Peyer's patch (tissue), 4 donors: ENCODE data around the gene SMARCC2. TPM values are rescaled to one million over a fixed set of nuclear protein-coding genes. Genes with fewer than 3 reads are reported as not detected.

Experiments used
- DNase-seq, 3 donors: peaks; one replicate each; pipeline ENCODE4 v3.0.0-alpha.2; 2017 to 2019
- H3K27ac ChIP-seq, 4 donors: fragments of 200-600 bp; sonication (generic); one replicate each; pipeline ENCODE4 v1.5.1; 2016 to 2019
- H3K27me3 ChIP-seq, 2 donors: fragments of 200-600 bp; sonication (generic); one replicate each; pipeline ENCODE4 v1.5.1; 2019
- H3K36me3 ChIP-seq, 3 donors: fragments of 200-600 bp; sonication (generic); one replicate each; pipeline ENCODE4 v1.5.1; 2016 to 2019
- H3K4me1 ChIP-seq, 4 donors: fragments of 200-600 bp; sonication (generic); one replicate each; pipeline ENCODE4 v1.5.1; 2016 to 2019
- H3K4me3 ChIP-seq, 4 donors: fragments of 200-600 bp; sonication (generic); 1 replicate in 3 of 4; 2 replicates in 1 of 4; pipeline ENCODE4 v1.5.1; 2016 to 2019; ENCODE audit warnings: mild to moderate bottlenecking in 1 of 4
- H3K9me3 ChIP-seq, 4 donors: fragments of 200-600 bp; sonication (generic); one replicate each; pipeline ENCODE4 v1.5.1; 2016 to 2019; ENCODE audit warnings: mild to moderate bottlenecking in 1 of 4
- POLR2A ChIP-seq, 2 donors: fragments of 450-650 bp; IDR thresholded peaks; one replicate each; pipeline ENCODE4 v1.5.1; 2017; ENCODE audit warnings: antibody characterized with exemption in 2 of 2, mild to moderate bottlenecking in 2 of 2, moderate library complexity in 2 of 2
- total RNA-seq, 4 donors: library from RNA; depleted of rRNA; stranded (reverse); fragments of >200 nt; gene quantifications; one replicate each; pipeline ENCODE4 v1.1.0, GENCODE V29; 2016
- TF ChIP-seq, protein P1 (sequence below), 6 experiments: fragments of 450-650 bp in 4 of 6; fragments of 200-600 bp in 2 of 6; sonication (generic) in 1 of 6; IDR thresholded peaks; one replicate each; pipeline ENCODE4 v1.5.1; 2017 to 2019; ENCODE audit warnings: antibody characterized with exemption in 6 of 6, mild to moderate bottlenecking in 3 of 6, moderate library complexity in 1 of 6

Gene SMARCC2
- total RNA-seq, 4 donors from 2014 or later: 85.6 to 299 (median 139) TPM

DNA sequence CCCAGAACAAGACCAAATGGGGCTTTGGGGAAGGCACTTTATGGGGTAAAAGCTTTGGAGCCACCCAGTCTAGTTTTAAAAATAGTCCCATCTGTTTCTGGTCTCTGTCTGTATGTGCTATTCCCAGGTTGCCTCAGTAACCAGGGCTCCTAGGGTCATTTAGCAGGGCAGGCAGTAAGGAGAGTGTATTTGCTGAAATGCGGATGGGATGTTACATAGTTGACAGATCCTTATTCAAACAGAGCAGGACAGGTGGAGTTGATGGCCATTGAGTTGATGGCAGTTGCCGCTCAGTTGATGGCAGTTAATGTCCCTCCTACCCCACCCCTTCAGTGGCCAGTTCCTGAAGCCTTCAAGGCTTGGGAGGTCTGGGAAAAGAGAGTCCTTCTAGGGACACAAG is 66.6 kb downstream of the SMARCC2 start:
- no peak overlapping the region for H3K27ac ChIP-seq

GRCh38 chr12:56121204-56121870 is 67.9 kb downstream of the SMARCC2 start:
- TF ChIP-seq, protein P1, sequence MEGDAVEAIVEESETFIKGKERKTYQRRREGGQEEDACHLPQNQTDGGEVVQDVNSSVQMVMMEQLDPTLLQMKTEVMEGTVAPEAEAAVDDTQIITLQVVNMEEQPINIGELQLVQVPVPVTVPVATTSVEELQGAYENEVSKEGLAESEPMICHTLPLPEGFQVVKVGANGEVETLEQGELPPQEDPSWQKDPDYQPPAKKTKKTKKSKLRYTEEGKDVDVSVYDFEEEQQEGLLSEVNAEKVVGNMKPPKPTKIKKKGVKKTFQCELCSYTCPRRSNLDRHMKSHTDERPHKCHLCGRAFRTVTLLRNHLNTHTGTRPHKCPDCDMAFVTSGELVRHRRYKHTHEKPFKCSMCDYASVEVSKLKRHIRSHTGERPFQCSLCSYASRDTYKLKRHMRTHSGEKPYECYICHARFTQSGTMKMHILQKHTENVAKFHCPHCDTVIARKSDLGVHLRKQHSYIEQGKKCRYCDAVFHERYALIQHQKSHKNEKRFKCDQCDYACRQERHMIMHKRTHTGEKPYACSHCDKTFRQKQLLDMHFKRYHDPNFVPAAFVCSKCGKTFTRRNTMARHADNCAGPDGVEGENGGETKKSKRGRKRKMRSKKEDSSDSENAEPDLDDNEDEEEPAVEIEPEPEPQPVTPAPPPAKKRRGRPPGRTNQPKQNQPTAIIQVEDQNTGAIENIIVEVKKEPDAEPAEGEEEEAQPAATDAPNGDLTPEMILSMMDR (IDR thresholded peaks at IDR 0.05): no peak
- no peak for TF ChIP-seq POLR2A (IDR thresholded peaks at IDR 0.05)
- H3K4me3 ChIP-seq: no peak overlapping the region
- DNase-seq: no peak
- H3K27me3 ChIP-seq: no peaks in the 10 kb centered on the region
- no peak overlapping the region for H3K27ac ChIP-seq
- H3K36me3 ChIP-seq: peaks cover 0 to 19% (median 0%) of the 10 kb centered on the region in 3 donors
- H3K9me3 ChIP-seq: no peaks in the 10 kb centered on the region
- peaks cover 3 to 30% (median 5%) of the 10 kb centered on the region in 4 donors for H3K4me1 ChIP-seq

More for the DNA sequence above, 66.6 kb downstream of the SMARCC2 start:
- peaks cover 5 to 42% (median 12%) of the 10 kb centered on the region in 4 donors for H3K4me1 ChIP-seq
- no peak for DNase-seq
- H3K4me3 ChIP-seq: no peak overlapping the region
- TF ChIP-seq, protein P1 (IDR thresholded peaks at IDR 0.05): no peak
- no peak for TF ChIP-seq POLR2A (IDR thresholded peaks at IDR 0.05)
- peaks cover 0 to 19% (median 0%) of the 10 kb centered on the region in 3 donors for H3K36me3 ChIP-seq
- H3K27me3 ChIP-seq: no peaks in the 10 kb centered on the region
- no peaks in the 10 kb centered on the region for H3K9me3 ChIP-seq

- no peak for DNase-seq
- Histone ChIP-seq H3K9me3 (no peaks in the 10 kb centered on the region), H3K27me3 (no peaks in the 10 kb centered on the region), H3K27ac (peak overlapping the region in 2 of 4 donors; percentile 95 to 96), H3K4me1 (peaks cover 3 to 19% (median 4%) of the 10 kb centered on the region in 4 donors), H3K36me3 (peaks cover 0 to 19% (median 0%) of the 10 kb centered on the region in 3 donors), H3K4me3 (no peak overlapping the region)
- no peak for TF ChIP-seq POLR2A (IDR thresholded peaks at IDR 0.05)
- TF ChIP-seq, protein P1 (IDR thresholded peaks at IDR 0.05): no peak
Observed at GRCh38 chr12:56120158-56120846, 69.0 kb downstream of the SMARCC2 start.

- Histone ChIP-seq H3K36me3 (peaks cover 0 to 19% (median 0%) of the 10 kb centered on the region in 3 donors), H3K4me1 (peaks cover 3 to 18% (median 4%) of the 10 kb centered on the region in 4 donors), H3K27me3 (no peaks in the 10 kb centered on the region), H3K27ac (peak overlapping the region; percentile 95 to 96 (median 96)), H3K9me3 (no peaks in the 10 kb centered on the region), H3K4me3 (peak overlapping the region in 2 of 4 donors; percentile 69 to 73)
- no peak for TF ChIP-seq POLR2A (IDR thresholded peaks at IDR 0.05)
- TF ChIP-seq, protein P1 (IDR thresholded peaks at IDR 0.05): peak; percentile 66 to 93 (median 90)
- DNase-seq: peak in 2 of 3 donors; percentile 49 to 84
Observed at GRCh38 chr12:56119361-56119796, 69.9 kb downstream of the SMARCC2 start.

GRCh38 chr12:56118688-56119357 is 70.5 kb downstream of the SMARCC2 start:
- no peaks in the 10 kb centered on the region for H3K27me3 ChIP-seq
- TF ChIP-seq POLR2A (IDR thresholded peaks at IDR 0.05): no peak
- H3K36me3 ChIP-seq: peaks cover 0 to 19% (median 0%) of the 10 kb centered on the region in 3 donors
- peak overlapping the region; percentile 95 to 96 (median 96) for H3K27ac ChIP-seq
- no peak for DNase-seq
- H3K4me1 ChIP-seq: peaks cover 3 to 18% (median 4%) of the 10 kb centered on the region in 4 donors
- H3K9me3 ChIP-seq: no peaks in the 10 kb centered on the region
- peak overlapping the region; percentile 69 to 75 (median 72) for H3K4me3 ChIP-seq
